Measurements from ENCODE around the gene TNIP2. TPM values are rescaled to one million over a fixed set of nuclear protein-coding genes. Genes with fewer than 3 reads are reported as not detected.
A peak's percentile ranks its signal among the peaks of the same experiment; 100 is the strongest.
"Not testable (repeated sequence)": the region's sequence is repeated elsewhere in the genome, so short reads cannot be mapped to it uniquely, and the experiment has no call there.

Gene TNIP2
- total and polyA plus RNA-seq, 2 donors (not counting 1 experiment from before 2014, with no cell fraction given): 47.6 to 71.9 TPM

DNA sequence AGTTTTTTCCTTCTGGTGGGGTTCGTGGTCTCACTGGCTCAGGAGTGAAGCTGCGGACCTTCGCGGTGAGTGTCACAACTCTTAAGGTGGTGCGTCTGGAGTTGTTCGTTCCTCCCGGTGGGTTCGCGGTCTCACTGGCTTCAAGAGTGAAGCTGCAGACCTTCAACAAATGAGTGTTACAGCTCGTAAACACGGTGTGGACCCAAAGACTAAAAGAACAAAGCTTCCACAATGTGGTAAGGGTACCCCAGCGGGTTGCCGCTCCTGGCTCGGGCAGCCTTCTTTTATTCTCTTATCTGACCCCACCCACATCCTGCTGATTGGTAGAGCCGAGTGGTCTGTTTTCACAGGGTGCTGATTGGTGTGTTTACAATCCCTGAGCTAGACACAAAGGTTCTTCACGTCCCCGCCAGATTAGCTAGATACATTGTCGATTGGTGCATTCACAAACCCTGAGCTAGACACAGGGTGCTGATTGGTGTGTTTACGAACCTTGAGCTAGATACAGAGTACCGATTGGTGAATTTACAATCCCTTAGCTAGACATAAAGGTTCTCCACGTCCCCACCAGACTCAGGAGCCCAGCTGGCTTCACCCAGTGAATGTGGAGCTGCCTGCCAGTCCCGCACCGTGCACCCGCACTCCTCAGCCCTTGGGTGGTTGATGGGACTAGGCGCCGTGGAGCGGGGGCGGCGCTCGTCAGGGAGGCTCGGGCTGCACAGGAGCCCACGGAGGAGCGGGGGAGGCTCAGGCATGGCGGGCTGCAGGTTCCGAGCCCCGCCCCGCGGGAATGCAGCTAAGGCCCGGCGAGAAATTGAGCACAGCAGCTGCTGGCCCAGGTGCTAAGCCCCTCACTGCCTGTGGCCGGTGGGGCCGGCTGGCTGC is 6.6 kb upstream of the TNIP2 start:
- H3K79me2 ChIP-seq (ENCODE audit: control insufficient read depth, insufficient read depth, low read length); H4K20me1 ChIP-seq (ENCODE audit: control insufficient read depth, insufficient read depth, low read length, poor library complexity, severe bottlenecking); H3K9ac ChIP-seq (ENCODE audit: low read length); H3K9me3 Mint-ChIP-seq (ENCODE audit: insufficient read depth); H3K27me3 ChIP-seq (replicated peaks in 1 of 4; ENCODE audit: control extremely low read depth in 1 of 4, control insufficient read depth in 3 of 4, insufficient read depth in 4 of 4, low read length in 3 of 4); H2AFZ ChIP-seq (ENCODE audit: insufficient read depth, low read depth, low read length, poor library complexity, severe bottlenecking); H3K4me3 ChIP-seq (ENCODE audit: control extremely low read depth in 1 of 5, extremely low read depth in 1 of 5, insufficient read depth in 1 of 5, low read depth in 2 of 5, low read length in 4 of 5); H3K27me3 Mint-ChIP-seq; ATAC-seq (ENCODE audit: low read depth); H3K4me2 ChIP-seq (replicated peaks; ENCODE audit: low read depth, low read length, poor library complexity, severe bottlenecking); H3K36me3 ChIP-seq (replicated peaks in 1 of 2; ENCODE audit: control extremely low read depth in 1 of 2, control insufficient read depth in 1 of 2, extremely low read depth in 1 of 2, insufficient read depth in 2 of 2, low read length in 1 of 2); intact Hi-C loops (cut with micrococcal nuclease); DNase-seq; H3K9me3 ChIP-seq (ENCODE audit: control extremely low read depth in 1 of 3, control insufficient read depth in 2 of 3, insufficient read depth in 1 of 3, low read length in 2 of 3); H3K27ac ChIP-seq (ENCODE audit: low read length in 2 of 2): not testable (repeated sequence)
- H3K4me1 ChIP-seq (ENCODE audit: control insufficient read depth in 2 of 2, insufficient read depth in 2 of 2, low read length in 2 of 2): peaks cover 5 to 21% of the 10 kb centered on the region in 2 donors
- CTCF ChIA-PET: interaction anchor here (0.6 to 2.6 kb wide), 28 partner anchors 20 to 277 kb away, joined by 3 to 19 read pairs (median 4); no protein-coding TSS in a partner anchor
- 96% methylated on average over 24 of the region's 42 CpGs for WGBS (ENCODE audit: insufficient coverage)
- Mint-ChIP-seq H3K4me3 (peak overlapping the region; percentile 74), H3K27ac (peak overlapping the region; percentile 53), H3K4me1 (peaks cover 14% of the 10 kb centered on the region)
- POLR2A ChIA-PET: interaction anchor here (1.2 to 1.8 kb wide), 2 partner anchors 17 to 51 kb away, joined by 4 read pairs; no protein-coding TSS in a partner anchor

DNA sequence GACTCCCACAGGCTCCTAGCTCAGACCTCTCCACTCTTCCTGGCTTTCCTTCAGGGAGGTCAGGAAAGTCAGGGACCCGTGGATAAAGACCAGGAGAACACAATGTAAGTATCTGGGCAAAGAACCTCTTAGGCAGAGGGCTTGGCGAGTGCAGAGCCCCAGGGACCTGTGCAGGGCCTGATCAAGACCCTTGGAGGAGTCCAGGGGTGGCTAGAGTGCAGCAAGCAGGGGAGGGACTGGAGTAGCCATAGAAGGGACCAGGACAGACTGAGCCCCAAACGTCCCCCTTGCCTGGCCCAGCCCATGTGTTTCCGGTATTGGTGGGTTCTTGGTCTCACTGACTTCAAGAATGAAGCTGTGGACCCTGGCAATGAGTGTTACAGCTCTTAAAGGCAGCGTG is 5.9 kb upstream of the TNIP2 start:
- Histone ChIP-seq H3K27ac (ENCODE audit: low read length in 2 of 2) (no peak overlapping the region), H3K4me1 (ENCODE audit: control insufficient read depth in 2 of 2, insufficient read depth in 2 of 2, low read length in 2 of 2) (peaks cover 5 to 21% of the 10 kb centered on the region in 2 donors), H3K4me3 (ENCODE audit: control extremely low read depth in 1 of 5, extremely low read depth in 1 of 5, insufficient read depth in 1 of 5, low read depth in 2 of 5, low read length in 4 of 5) (no peak overlapping the region), H3K9me3 (ENCODE audit: control extremely low read depth in 1 of 3, control insufficient read depth in 2 of 3, insufficient read depth in 1 of 3, low read length in 2 of 3) (peaks cover 0 to 3% (median 0%) of the 10 kb centered on the region in 3 donors), H3K36me3 (replicated peaks in 1 of 2; ENCODE audit: control extremely low read depth in 1 of 2, control insufficient read depth in 1 of 2, extremely low read depth in 1 of 2, insufficient read depth in 2 of 2, low read length in 1 of 2) (no peaks in the 10 kb centered on the region), H3K79me2 (ENCODE audit: control insufficient read depth, insufficient read depth, low read length) (no peaks in the 10 kb centered on the region), H4K20me1 (ENCODE audit: control insufficient read depth, insufficient read depth, low read length, poor library complexity, severe bottlenecking) (no peaks in the 10 kb centered on the region), H3K9ac (ENCODE audit: low read length) (no peak overlapping the region), H2AFZ (ENCODE audit: insufficient read depth, low read depth, low read length, poor library complexity, severe bottlenecking) (no peak overlapping the region), H3K4me2 (replicated peaks; ENCODE audit: low read depth, low read length, poor library complexity, severe bottlenecking) (no peak overlapping the region), H3K27me3 (replicated peaks in 1 of 4; ENCODE audit: control extremely low read depth in 1 of 4, control insufficient read depth in 3 of 4, insufficient read depth in 4 of 4, low read length in 3 of 4) (no peaks in the 10 kb centered on the region)
- intact Hi-C loops (cut with micrococcal nuclease): no loop called here
- DNase-seq: no peak
- Mint-ChIP-seq H3K4me1 (peaks cover 17% of the 10 kb centered on the region), H3K27me3 (no peaks in the 10 kb centered on the region), H3K27ac (peak overlapping the region; percentile 53), H3K4me3 (no peak overlapping the region), H3K9me3 (ENCODE audit: insufficient read depth) (no peaks in the 10 kb centered on the region)
- TF ChIP-seq EZH2 (IDR thresholded peaks at IDR 0.05; ENCODE audit: borderline replicate concordance, insufficient read depth, low read depth, low read length, poor library complexity, severe bottlenecking): no peak
- TF ChIP-seq, protein P1, sequence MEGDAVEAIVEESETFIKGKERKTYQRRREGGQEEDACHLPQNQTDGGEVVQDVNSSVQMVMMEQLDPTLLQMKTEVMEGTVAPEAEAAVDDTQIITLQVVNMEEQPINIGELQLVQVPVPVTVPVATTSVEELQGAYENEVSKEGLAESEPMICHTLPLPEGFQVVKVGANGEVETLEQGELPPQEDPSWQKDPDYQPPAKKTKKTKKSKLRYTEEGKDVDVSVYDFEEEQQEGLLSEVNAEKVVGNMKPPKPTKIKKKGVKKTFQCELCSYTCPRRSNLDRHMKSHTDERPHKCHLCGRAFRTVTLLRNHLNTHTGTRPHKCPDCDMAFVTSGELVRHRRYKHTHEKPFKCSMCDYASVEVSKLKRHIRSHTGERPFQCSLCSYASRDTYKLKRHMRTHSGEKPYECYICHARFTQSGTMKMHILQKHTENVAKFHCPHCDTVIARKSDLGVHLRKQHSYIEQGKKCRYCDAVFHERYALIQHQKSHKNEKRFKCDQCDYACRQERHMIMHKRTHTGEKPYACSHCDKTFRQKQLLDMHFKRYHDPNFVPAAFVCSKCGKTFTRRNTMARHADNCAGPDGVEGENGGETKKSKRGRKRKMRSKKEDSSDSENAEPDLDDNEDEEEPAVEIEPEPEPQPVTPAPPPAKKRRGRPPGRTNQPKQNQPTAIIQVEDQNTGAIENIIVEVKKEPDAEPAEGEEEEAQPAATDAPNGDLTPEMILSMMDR (IDR thresholded peaks at IDR 0.05): no peak
- ChIA-PET POLR2A (interaction anchor here (1.2 to 1.8 kb wide), 2 partner anchors 16 to 52 kb away, joined by 4 read pairs; no protein-coding TSS in a partner anchor), CTCF (interaction anchor here (0.8 to 1.6 kb wide), 5 partner anchors 24 to 188 kb away, joined by 3 to 5 read pairs (median 3); no protein-coding TSS in a partner anchor)
- 82% methylated on average over 5 of the region's 5 CpGs for WGBS (ENCODE audit: insufficient coverage)
- ATAC-seq (ENCODE audit: low read depth): no peak
